ENCODE measurements around the gene MYO5A.
"Not testable (repeated sequence)": the region's sequence is repeated elsewhere in the genome, so short reads cannot be mapped to it uniquely, and the experiment has no call there.

The MYO5A gene

GRCh38 chr15:52566889-52567288 is 38.2 kb upstream of the MYO5A start:
- no peak for DNase-seq (ENCODE audit: extremely low read depth, low read depth)
- TF ChIP-seq CTCF (IDR thresholded peaks at IDR 0.05; ENCODE audit: low read depth, low read length) = no peak

- not testable (repeated sequence) for DNase-seq (ENCODE audit: extremely low read depth, low read depth)
These were observed 37.0 kb upstream of the MYO5A start for GRCh38 chr15:52565417-52566358.

GRCh38 chr15:52563501-52564060 is 34.9 kb upstream of the MYO5A start:
- TF ChIP-seq CTCF (IDR thresholded peaks at IDR 0.05; ENCODE audit: low read depth, low read length) = no peak
- DNase-seq (ENCODE audit: extremely low read depth, low read depth) = no peak

- DNase-seq (ENCODE audit: extremely low read depth, low read depth) = no peak
- no peak for TF ChIP-seq CTCF (IDR thresholded peaks at IDR 0.05; ENCODE audit: low read depth, low read length)
These were observed 30.9 kb upstream of the MYO5A start for GRCh38 chr15:52559575-52559974.

GRCh38 chr15:52559022-52559421 is 30.3 kb upstream of the MYO5A start:
- no peak for TF ChIP-seq CTCF (IDR thresholded peaks at IDR 0.05; ENCODE audit: low read depth, low read length)
- no peak for DNase-seq (ENCODE audit: extremely low read depth, low read depth)

- no peak for DNase-seq (ENCODE audit: extremely low read depth, low read depth)
- no peak for TF ChIP-seq CTCF (IDR thresholded peaks at IDR 0.05; ENCODE audit: low read depth, low read length)
These were observed 29.5 kb upstream of the MYO5A start for GRCh38 chr15:52558196-52558595.

GRCh38 chr15:52557274-52557641 is 28.6 kb upstream of the MYO5A start:
- DNase-seq (ENCODE audit: extremely low read depth, low read depth) = no peak
- TF ChIP-seq CTCF (IDR thresholded peaks at IDR 0.05; ENCODE audit: low read depth, low read length) = no peak
